ENCODE data around the gene CNGA3. TPM values are rescaled to one million over a fixed set of nuclear protein-coding genes. Genes with fewer than 3 reads are reported as not detected.
"Not testable (repeated sequence)": the region's sequence is repeated elsewhere in the genome, so short reads cannot be mapped to it uniquely, and the experiment has no call there.

The CNGA3 gene
- total and polyA plus RNA-seq, 5 experiments from 2014 or later = not detected

DNA sequence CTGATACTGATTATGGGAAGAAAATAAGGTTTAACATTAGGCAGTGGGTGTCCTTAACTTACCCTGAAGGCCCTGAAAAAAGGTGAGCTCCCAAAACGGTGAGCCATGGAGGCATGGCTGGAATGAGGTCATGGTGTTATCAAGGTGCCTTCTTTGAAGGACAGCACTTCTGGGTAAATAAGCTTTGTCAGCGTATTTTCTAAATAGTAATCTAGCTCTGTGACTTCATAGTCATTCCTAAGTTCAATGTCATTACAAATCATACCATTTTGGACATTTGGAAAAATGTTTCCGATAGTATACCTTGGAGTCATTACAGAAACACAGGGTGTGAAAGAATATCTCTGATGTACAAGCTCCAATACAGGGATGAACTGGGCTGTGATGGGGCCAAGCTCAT, 35.2 kb upstream of the CNGA3 start:
- Mint-ChIP-seq H3K4me3 (no peak overlapping the region), H3K27ac (no peak overlapping the region), H3K27me3 (peaks cover 11 to 64% (median 28%) of the 10 kb centered on the region in 5 donors), H3K36me3 (peaks cover 0 to 3% (median 0%) of the 10 kb centered on the region in 3 donors), H3K4me1 (peaks cover 0 to 2% (median 0%) of the 10 kb centered on the region in 4 donors), H3K9me3 (no peaks in the 10 kb centered on the region)
- no peak for DNase-seq
- POLR2A ChIA-PET = no interaction called here
- ATAC-seq = no peak

DNA sequence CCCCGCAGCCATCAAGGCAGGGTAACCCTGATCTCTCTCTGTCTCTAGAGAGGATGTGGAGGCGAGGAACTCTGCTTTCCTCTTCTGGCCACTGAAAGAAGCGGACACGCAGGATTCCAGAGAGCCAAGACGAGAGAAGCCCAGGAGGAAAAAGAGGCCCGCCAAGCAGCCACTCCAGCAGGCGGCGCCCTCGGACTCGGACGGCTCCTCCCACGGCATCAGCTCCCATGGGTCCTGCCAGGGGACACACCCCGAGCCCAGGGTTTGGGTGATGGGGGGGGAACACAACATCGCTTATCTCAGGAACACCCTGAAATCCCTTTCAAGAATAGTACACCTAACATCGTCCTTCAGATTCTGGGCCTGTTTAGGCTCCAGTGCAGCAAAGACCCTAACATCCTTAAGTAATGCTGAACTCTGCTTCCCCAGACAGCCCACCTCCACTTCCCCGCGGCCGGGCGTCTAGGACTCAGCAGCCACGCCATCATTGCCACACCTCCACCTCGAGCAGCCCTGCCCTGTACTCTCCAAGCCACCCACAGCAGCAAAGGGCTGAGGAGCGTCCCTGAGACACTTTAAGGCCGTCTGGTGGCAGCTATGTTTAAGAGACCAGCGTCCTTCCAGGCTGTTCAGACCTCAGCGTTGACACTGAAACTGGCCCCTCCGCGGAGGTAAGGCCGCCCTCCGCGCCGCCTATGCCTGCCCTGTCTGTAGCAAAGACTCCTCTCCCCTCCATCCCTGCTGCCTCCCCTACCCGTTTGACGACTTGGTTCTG, 34.3 kb upstream of the CNGA3 start:
- DNase-seq (no peak), ATAC-seq (no peak)
- H3K27ac Mint-ChIP-seq = no peak overlapping the region
- H3K4me1 Mint-ChIP-seq = peaks cover 0 to 2% (median 0%) of the 10 kb centered on the region in 4 donors
- peaks cover 11 to 61% (median 26%) of the 10 kb centered on the region in 5 donors for H3K27me3 Mint-ChIP-seq
- POLR2A ChIA-PET = no interaction called here
- H3K9me3 Mint-ChIP-seq = no peaks in the 10 kb centered on the region
- peaks cover 0 to 4% (median 0%) of the 10 kb centered on the region in 3 donors for H3K36me3 Mint-ChIP-seq
- H3K4me3 Mint-ChIP-seq = peak overlapping the region in 1 of 10 donors; percentile 10

- Mint-ChIP-seq H3K4me3 (no peak overlapping the region), H3K27ac (no peak overlapping the region), H3K27me3 (peaks cover 5 to 54% (median 26%) of the 10 kb centered on the region in 5 donors), H3K9me3 (peaks cover 0 to 11% (median 7%) of the 10 kb centered on the region in 9 donors), H3K36me3 (peaks cover 0 to 4% (median 2%) of the 10 kb centered on the region in 3 donors), H3K4me1 (peaks cover 0 to 2% (median 0%) of the 10 kb centered on the region in 4 donors)
- POLR2A ChIA-PET = no interaction called here
- ATAC-seq = no peak
- DNase-seq = no peak
These were observed 32.6 kb upstream of the CNGA3 start for GRCh38 chr2:98313492-98314250.

- Mint-ChIP-seq H3K27me3 (peaks cover 5 to 49% (median 27%) of the 10 kb centered on the region in 5 donors), H3K4me3 (no peak overlapping the region), H3K9me3 (peaks cover 5 to 16% (median 9%) of the 10 kb centered on the region in 9 donors), H3K4me1 (peaks cover 0 to 2% (median 0%) of the 10 kb centered on the region in 4 donors), H3K36me3 (peaks cover 0 to 5% (median 2%) of the 10 kb centered on the region in 3 donors), H3K27ac (no peak overlapping the region)
- ATAC-seq (no peak), DNase-seq (no peak)
- POLR2A ChIA-PET = no interaction called here
These were observed 32.0 kb upstream of the CNGA3 start for GRCh38 chr2:98314251-98314650.

DNA sequence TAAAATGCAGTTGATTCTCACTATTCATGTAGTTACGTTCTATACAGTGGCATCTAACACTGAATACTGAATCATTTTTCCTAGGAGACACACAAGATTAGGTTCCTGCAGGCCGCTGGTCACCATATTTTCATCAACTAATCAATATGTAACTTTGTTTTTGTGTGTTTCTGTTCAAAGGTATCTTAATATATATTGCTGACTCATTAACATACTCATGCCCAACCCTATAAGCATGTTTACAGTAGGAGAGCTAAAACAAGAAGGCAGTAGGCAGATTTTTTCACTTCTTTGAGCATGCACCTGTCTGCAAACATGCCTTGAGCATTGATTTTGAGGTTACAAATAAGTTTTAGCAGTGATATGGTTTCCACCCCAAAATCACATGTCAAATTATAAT, 30.3 kb upstream of the CNGA3 start:
- H3K4me3 Mint-ChIP-seq = no peak overlapping the region
- H3K36me3 Mint-ChIP-seq = peaks cover 6 to 16% (median 10%) of the 10 kb centered on the region in 3 donors
- H3K27ac Mint-ChIP-seq = no peak overlapping the region
- peaks cover 4 to 32% (median 18%) of the 10 kb centered on the region in 5 donors for H3K27me3 Mint-ChIP-seq
- peaks cover 13 to 33% (median 25%) of the 10 kb centered on the region in 9 donors for H3K9me3 Mint-ChIP-seq
- no peaks in the 10 kb centered on the region for H3K4me1 Mint-ChIP-seq
- no peak for DNase-seq
- ATAC-seq = no peak
- POLR2A ChIA-PET = no interaction called here

GRCh38 chr2:98317214-98317613, 29.0 kb upstream of the CNGA3 start:
- peaks cover 6 to 33% (median 17%) of the 10 kb centered on the region in 5 donors for H3K27me3 Mint-ChIP-seq
- no peak for ATAC-seq
- DNase-seq = no peak
- H3K36me3 Mint-ChIP-seq = peaks cover 6 to 24% (median 13%) of the 10 kb centered on the region in 3 donors
- H3K9me3 Mint-ChIP-seq = peaks cover 13 to 44% (median 34%) of the 10 kb centered on the region in 9 donors
- POLR2A ChIA-PET = no interaction called here
- no peak overlapping the region for H3K27ac Mint-ChIP-seq
- H3K4me1 Mint-ChIP-seq = no peaks in the 10 kb centered on the region
- H3K4me3 Mint-ChIP-seq = no peak overlapping the region

- Mint-ChIP-seq H3K9me3 (peaks cover 19 to 70% (median 50%) of the 10 kb centered on the region in 9 donors), H3K27me3 (peaks cover 6 to 44% (median 18%) of the 10 kb centered on the region in 5 donors), H3K36me3 (peaks cover 6 to 39% (median 21%) of the 10 kb centered on the region in 3 donors)
- POLR2A ChIA-PET, H3K27ac Mint-ChIP-seq, H3K4me3 Mint-ChIP-seq, ATAC-seq, DNase-seq, H3K4me1 Mint-ChIP-seq: not testable (repeated sequence)
These were observed 26.1 kb upstream of the CNGA3 start for GRCh38 chr2:98320171-98320570.

DNA sequence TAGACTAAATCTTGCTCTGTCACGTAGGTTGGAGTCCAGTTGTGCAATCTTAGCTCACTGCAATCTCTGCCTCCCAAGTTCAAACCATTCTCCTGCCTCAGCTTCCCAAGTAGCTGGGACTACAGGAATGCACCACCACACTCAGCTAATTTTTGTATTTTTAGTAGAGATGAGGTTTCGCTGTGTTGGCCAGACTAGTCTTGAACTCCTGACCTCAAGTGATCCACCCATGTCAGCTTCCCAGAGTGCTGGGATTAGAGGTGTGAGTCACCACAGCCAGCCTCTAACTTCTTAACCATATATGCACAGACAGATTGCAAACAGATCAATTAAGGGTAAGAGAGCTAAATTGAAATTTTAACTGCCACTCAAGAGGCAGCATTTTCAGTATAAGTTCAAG, 22.1 kb upstream of the CNGA3 start:
- POLR2A ChIA-PET = no interaction called here

GRCh38 chr2:98327776-98328175, 18.5 kb upstream of the CNGA3 start:
- Mint-ChIP-seq H3K36me3 (peaks cover 0 to 11% (median 8%) of the 10 kb centered on the region in 3 donors), H3K27me3 (peaks cover 3 to 28% (median 15%) of the 10 kb centered on the region in 5 donors), H3K9me3 (peaks cover 0 to 31% (median 16%) of the 10 kb centered on the region in 9 donors), H3K4me1 (peaks cover 0 to 2% (median 0%) of the 10 kb centered on the region in 4 donors), H3K27ac (no peak overlapping the region), H3K4me3 (no peak overlapping the region)
- no peak for DNase-seq
- POLR2A ChIA-PET = no interaction called here
- no peak for ATAC-seq

More for the DNA sequence above, 22.1 kb upstream of the CNGA3 start:
- DNase-seq = no peak
- peaks cover 4 to 43% (median 15%) of the 10 kb centered on the region in 5 donors for H3K27me3 Mint-ChIP-seq
- no peaks in the 10 kb centered on the region for H3K4me1 Mint-ChIP-seq
- peaks cover 12 to 65% (median 43%) of the 10 kb centered on the region in 9 donors for H3K9me3 Mint-ChIP-seq
- H3K4me3 Mint-ChIP-seq = no peak overlapping the region
- no peak for ATAC-seq
- H3K27ac Mint-ChIP-seq = no peak overlapping the region
- peaks cover 6 to 35% (median 19%) of the 10 kb centered on the region in 3 donors for H3K36me3 Mint-ChIP-seq

DNA sequence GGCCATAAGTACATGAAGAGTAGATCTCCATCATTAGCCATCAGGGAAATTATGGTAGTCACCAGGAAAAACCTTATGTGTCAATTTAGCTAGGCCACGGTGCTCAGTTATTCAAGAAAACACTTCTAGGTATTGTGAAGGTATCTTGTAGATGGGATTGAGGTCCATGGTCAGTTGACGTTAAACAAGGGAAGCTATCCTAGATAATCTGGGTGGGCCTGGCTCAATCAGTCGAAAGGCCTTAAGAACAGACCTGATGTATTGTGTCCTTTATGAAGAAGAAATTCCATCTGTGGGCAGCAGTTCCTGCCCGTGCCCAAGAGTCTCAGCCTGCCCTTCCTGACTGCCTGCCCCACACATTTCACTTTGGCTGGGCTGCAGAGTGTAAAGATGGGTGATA, 16.7 kb upstream of the CNGA3 start:
- DNase-seq = no peak
- Mint-ChIP-seq H3K27me3 (peaks cover 7 to 21% (median 13%) of the 10 kb centered on the region in 5 donors), H3K27ac (no peak overlapping the region), H3K36me3 (no peaks in the 10 kb centered on the region), H3K9me3 (peaks cover 0 to 13% (median 4%) of the 10 kb centered on the region in 9 donors), H3K4me3 (no peak overlapping the region), H3K4me1 (peaks cover 0 to 2% (median 0%) of the 10 kb centered on the region in 4 donors)
- POLR2A ChIA-PET = no interaction called here
- no peak for ATAC-seq

- no peaks in the 10 kb centered on the region for H3K36me3 Mint-ChIP-seq
- no peak overlapping the region for H3K4me3 Mint-ChIP-seq
- DNase-seq = no peak
- H3K9me3 Mint-ChIP-seq = peaks cover 0 to 8% (median 2%) of the 10 kb centered on the region in 9 donors
- H3K27me3 Mint-ChIP-seq = peaks cover 14 to 27% (median 15%) of the 10 kb centered on the region in 5 donors
- H3K4me1 Mint-ChIP-seq = peaks cover 0 to 3% (median 0%) of the 10 kb centered on the region in 4 donors
- no peak for ATAC-seq
- no peak overlapping the region for H3K27ac Mint-ChIP-seq
- POLR2A ChIA-PET = no interaction called here
These were observed 13.3 kb upstream of the CNGA3 start for GRCh38 chr2:98332989-98333388.

DNA sequence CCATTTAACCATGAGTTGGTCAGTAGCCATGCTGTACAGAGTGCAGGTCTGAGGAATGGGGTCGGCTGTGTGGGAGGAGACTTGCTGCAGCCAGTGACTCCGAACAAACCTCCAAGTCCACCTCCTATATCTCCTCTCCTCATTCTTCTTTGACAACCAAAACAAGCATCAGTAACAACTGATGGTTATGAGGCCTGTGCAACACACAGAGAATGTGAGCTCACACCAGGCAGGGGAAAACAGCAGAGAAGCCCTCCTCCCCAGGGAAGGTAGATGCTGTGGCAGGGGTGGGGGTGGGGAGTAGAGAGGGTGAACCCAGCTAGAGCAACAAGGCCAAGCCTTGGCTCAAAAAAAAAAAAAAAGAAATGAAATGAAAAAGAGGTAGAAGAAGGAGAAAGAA, 12.3 kb upstream of the CNGA3 start:
- ATAC-seq = no peak
- POLR2A ChIA-PET = no interaction called here
- peaks cover 0 to 3% (median 0%) of the 10 kb centered on the region in 4 donors for H3K4me1 Mint-ChIP-seq
- DNase-seq = no peak
- no peak overlapping the region for H3K27ac Mint-ChIP-seq
- H3K4me3 Mint-ChIP-seq = no peak overlapping the region
- H3K9me3 Mint-ChIP-seq = peaks cover 0 to 7% (median 0%) of the 10 kb centered on the region in 9 donors
- H3K36me3 Mint-ChIP-seq = no peaks in the 10 kb centered on the region
- H3K27me3 Mint-ChIP-seq = peaks cover 13 to 27% (median 16%) of the 10 kb centered on the region in 5 donors
